GM04503 (cell line): ENCODE data around the gene MEOX2.

Source experiments
- DNase-seq: peaks from one replicate; pipeline ENCODE4 v3.0.0-alpha.2; 2012; ENCODE audit warnings: low read depth

The MEOX2 gene

GRCh38 chr7:15610503-15610902 lies 76.0 kb downstream of the MEOX2 start:
- DNase-seq: no peak

GRCh38 chr7:15609287-15609686 lies 77.2 kb downstream of the MEOX2 start:
- no peak for DNase-seq

DNA sequence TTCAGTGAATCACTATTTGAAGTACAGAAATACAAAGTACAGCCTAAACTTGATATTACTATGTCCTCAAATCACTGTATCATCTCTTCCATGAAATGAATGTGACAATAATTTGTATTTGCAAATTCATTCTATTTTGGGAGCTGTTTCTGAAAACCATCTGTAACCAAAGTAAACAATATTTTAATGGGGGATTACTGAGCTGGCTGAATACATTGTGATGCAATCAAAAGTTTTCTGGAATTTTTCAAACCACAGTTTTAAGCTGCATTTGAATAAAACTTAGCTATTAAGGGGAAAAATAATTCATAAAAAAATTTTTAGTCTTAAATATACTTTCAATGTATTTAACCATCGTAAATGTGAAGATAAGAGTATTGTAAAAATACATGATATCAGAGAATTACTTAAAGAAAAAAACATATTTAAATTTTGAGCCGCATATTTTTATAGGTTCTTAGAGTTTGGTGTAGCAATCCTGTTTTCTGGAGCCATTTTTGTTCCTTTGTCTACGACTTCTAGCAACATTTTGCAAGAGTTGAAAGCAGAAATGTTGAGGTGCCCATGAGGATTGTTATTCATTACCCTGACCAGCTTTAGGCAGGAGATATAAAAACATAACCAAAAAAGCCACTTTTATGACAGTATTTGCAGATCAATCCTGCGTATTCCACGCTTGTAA lies 78.8 kb downstream of the MEOX2 start:
- DNase-seq: no peak

DNA sequence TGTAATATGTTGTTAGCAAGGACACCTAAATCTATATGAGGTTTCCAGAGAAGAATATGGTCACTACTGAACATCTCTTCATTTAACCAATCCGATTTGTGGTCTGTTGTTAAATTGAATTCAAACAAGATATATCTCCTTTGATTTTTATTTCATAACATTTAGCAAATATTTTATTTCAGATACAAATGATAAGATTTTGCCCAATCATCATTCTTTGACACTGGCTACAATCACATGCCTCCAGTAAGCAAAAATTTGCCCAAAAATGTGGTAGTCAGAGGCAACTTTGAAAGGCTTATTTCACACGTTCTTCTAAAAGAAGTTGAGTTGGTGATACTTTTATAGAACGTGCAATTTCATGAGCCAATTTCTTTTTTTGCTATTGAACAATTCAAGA lies 79.9 kb downstream of the MEOX2 start:
- no peak for DNase-seq

DNA sequence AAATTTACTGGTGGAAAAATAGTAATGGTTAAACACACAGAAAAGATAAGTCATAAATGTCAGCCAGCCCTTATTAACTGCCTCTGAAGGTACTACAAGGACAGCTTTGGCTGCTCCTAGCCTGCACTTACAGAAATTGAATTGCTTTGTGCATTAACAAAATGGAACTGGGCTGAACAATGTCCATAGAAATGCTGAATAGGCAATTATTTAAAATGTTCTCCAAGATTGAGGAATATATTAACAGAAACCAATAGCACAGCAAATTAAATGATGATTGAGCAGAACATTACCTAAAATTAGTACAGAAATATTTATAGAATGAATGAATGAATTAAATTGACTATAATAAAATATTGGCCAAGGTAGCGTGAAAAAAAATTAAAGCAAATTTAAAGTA lies 82.3 kb downstream of the MEOX2 start:
- DNase-seq: no peak

DNA sequence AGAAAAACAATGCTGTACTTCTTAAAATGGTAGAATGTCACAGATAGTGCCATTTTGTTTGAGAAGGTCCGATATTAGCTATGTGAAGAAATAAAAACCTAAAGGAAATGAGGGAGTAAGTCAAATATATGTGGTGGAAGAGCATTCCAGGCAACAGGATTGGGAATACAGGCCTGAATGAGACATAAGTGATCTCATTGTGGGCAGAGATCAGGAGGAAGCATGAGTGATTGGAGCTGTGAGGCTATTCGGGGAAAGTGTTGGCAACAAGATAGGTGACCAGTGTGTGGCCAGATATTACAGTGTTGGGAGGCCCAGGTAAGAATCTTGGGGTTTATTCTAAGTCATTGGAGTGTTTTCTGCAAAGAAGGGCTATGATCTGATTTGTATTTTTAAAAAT lies 83.4 kb downstream of the MEOX2 start:
- no peak for DNase-seq

DNA sequence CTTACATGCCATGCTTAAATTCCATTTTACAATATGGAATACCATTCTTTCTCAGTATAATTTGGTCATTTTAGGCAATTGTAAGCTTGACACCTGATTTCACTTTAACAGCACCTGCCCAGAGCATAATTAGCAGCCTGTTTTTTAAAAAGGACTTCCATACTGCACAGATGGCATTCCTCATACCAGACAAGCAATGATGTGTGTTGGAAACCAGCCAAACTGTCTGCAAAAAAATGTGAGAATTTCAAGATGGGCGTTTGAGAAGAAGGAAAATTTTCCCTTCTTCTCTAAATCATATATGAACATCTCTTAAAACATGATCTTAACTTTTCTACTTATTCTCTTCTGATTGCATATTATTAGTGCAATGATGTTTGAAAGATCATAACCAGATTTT lies 84.2 kb downstream of the MEOX2 start:
- DNase-seq: no peak

DNA sequence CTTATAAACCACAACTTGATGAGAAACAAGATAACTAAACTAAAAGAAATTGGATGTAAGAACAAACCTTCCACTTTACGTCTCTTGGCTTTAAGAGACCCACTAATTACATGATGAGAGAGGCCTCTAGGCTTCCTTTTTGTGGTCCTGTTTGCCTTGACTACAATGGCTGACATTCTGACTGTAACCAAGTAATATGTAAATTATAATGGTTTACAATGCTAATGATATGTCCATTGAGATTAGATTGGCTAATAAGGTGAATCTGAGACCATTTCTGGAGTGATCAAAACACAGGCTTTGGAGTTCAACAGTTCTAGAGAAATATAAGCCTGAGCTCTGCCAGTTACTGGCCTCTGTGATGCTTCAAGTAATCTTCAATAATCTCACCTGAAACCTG lies 85.3 kb downstream of the MEOX2 start:
- DNase-seq: no peak

DNA sequence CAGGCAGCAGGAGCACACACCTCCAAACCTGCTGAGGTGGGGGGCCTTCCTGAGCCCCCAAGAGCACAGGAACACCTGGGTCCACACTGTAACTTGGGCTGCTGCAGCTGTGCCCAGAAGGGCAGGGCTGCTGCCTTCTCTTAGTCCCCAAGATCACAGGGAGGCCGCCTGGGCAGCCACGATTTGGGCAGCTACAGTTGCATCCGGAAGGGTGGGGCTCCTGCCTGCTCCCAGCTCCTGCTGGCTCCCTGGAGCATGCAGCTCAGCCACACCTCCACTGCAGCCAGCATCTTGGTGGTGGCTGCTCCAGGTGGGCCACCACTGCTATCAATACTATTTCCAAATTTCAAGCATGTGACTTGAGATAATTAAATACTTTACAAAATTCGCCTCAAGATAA lies 86.2 kb downstream of the MEOX2 start:
- no peak for DNase-seq

DNA sequence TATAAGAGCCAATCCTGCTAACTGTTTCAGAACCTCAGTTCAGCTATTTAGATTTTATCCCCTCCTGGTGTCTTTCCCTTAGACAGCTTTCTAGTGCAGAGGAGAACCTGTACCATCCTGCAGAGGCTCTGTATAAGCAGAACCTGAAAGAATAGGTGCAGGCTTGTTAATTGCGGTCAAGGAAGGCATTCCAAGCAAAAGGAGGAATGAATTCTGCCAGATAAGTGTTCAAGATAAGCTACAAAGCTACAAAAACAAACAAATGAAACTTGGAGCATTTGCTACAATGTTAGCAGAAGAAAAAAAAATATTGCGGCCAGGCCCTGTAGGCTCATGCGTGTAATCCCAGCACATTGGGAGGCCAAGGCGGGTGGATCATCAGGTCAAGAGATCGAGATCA lies 92.0 kb downstream of the MEOX2 start:
- no peak for DNase-seq

- no peak for DNase-seq
Observed at GRCh38 chr7:15593382-15593781, 93.1 kb downstream of the MEOX2 start.

DNA sequence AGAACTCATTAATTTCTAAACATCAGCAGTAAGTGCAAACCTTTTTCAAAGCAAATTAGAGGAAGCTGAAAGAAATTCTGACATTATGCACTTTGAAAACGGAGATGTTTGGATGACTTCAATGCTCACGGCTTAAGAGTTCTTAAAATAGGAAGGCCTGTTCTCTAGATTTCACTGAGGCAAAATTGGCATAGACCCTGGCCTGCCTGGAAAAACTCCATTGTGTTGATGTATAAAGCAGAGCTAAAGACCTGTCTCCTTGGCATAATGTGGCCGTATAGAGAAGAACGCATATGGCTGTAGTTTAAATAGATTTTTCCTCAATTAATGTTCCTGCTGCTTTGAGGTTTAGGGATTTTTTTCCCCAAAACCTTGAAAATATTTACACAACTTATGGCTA lies 100.2 kb downstream of the MEOX2 start:
- no peak for DNase-seq

DNA sequence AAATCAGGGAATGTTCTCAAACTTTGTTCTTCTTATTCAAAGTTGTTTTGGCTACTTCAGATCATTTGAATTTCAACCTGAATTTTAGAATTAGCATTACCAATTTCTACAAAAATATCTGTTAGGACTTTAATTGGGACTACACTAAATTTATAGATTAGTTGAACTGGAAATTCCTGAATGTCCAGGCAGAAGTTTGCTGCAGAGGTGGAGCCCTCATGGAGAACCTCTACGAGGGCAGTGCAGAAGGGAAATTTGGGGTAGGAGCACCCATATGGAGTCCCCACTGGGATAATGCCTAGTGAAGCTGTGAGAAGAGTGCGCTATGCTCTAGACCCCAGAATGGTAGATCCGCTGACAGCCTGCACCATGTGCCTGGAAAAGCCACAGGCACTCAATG lies 101.9 kb downstream of the MEOX2 start:
- no peak for DNase-seq

DNA sequence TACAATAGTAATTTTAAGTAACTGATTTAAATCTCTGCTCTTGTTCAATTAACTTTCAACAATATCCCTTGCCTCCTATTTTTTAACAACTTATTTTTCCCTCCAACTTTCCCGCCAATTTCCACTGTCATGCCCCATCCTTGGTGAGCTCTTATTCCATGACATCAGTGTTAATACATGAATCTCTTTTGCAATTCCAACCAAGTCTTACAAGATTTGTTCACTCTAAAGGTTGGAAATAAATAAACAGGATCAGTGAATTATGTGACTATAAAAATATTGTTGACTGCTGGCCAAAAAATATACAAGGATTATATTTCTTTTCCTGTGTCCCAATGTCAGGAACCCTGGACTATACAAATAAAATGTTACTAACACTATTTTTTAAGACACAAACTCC lies 103.7 kb downstream of the MEOX2 start:
- no peak for DNase-seq

GRCh38 chr7:15581352-15581951 lies 105.0 kb downstream of the MEOX2 start:
- DNase-seq: no peak

DNA sequence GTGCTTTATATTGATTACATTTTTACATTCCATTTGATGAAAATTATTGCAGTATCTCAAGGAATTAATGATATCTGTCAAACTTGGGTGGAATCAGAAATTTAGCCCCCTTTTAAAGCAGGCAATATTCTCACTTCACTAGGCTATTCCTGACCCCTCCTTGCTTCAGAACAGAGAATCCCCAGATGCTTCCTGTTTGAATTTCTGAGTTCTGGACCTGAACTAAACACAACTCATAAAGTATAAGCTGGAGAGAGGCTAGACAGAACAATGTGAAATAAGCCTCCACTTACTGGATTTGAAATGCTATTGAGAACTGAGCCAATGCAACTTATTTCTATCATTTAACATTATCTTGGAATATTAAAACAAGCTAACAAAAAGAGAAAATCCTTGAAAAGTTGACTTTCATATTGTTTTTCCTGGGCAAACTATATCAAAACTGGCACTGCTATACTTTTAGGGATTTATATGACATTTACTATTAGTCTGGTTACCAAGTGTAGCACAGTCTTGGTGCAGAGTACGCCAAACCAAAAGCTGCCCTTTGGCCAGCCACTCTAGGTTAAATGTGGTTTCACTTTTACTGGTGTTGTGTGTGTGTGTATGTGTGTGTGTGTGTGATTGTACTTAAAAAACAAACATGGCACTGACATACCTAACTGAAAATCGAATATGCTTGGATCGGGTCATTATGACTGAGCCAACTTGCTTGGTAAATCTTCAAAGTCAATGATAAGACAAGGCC lies 105.7 kb downstream of the MEOX2 start:
- no peak for DNase-seq

DNA sequence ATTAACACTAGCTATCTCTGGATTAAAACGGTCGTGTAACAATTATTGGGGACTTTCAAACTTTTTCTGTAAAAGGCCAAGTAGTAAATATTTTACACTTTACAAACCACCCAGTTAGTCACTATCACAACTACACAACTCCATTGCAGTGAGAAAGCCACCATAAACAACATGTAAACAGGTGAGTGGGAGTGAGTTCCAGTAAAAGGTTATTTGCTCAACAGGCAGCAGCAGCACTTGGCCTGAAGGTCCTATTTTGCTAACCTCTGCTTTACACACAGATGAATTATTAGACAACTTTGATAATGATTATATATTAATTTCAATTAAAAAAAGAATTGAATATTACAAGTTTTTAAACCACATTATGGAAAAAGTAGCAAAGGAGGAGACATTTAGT lies 108.9 kb downstream of the MEOX2 start:
- DNase-seq: no peak

GRCh38 chr7:15571301-15571878 lies 115.1 kb downstream of the MEOX2 start:
- DNase-seq: no peak

GRCh38 chr7:15567652-15568051 lies 118.8 kb downstream of the MEOX2 start:
- no peak for DNase-seq

DNA sequence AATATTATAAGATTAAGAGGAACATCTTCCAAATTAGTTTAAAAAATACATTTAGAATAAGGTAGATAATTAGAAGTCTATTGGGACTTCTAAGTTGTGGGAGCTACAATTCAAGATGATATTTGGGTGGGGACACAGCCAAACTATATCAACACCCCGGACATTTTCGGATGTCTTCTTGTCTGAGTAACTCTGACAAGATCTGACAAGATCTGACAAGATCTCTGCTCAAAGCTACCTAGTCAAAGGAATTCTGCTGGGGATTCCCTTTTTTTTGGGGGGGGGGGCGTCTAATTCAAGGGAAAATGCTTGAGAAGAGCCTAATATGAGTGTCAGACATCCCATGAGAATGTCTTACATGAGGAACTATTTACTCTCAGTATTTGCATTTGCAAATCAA lies 119.4 kb downstream of the MEOX2 start:
- DNase-seq: no peak

GRCh38 chr7:15566476-15566875 lies 120.0 kb downstream of the MEOX2 start:
- no peak for DNase-seq

DNA sequence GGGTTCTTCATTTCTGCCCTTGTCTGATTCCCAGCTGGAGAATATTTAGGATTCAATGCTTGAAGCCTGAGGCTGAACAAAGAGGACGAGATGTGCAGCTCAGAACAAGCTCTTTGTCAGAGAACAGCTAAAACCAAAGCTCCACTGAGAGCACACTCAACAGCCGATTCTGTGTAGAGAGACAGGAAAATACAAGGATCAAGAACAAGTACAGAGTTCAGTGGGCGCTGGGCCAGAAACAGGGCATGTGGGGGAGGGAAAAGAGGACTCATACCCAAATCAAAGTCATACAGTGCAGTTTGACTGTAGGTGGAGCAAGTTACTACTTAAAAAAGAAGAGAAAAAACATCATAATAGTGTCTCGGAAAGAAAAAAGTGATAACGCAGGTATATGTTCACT lies 124.6 kb downstream of the MEOX2 start, which contains the start of gene AGMO:
Gene AGMO, minus strand, starts transcription at position 181 of the 400 bp plus-strand sequence.
- DNase-seq: no peak
